ENCODE results near the gene SREK1IP1.

SREK1IP1 gene

DNA sequence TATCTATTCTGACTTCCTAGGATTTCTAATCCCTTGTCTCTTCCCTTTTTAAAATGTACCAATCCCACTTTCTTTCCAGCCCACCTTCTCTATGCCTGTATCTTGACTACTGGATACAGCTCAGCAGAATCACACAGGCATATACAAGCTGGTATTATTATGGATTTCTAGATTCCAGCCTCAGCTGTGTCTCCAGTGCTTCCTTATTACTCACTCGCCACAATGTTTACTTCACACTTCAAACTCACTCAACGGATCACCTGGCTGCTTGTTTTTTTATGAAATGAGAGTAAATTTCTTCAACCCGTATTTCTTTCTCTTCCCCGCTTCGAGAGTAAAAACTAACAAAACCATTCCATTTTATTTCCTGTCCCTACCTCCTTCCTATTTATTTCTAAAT lies 39.0 kb upstream of the SREK1IP1 start:
- TF ChIP-seq LEF1 (IDR thresholded peaks at IDR 0.05; ENCODE audit: borderline replicate concordance) (no peak), CTBP1 (IDR thresholded peaks at IDR 0.05; ENCODE audit: borderline replicate concordance) (no peak), ZNF384 (IDR thresholded peaks at IDR 0.05) (no peak), ELF4 (IDR thresholded peaks at IDR 0.05) (no peak), SUZ12 (IDR thresholded peaks at IDR 0.05) (no peak), L3MBTL2 (conservative IDR thresholded peaks at IDR 0.05) (no peak), FOXA1 (IDR thresholded peaks at IDR 0.05) (no peak), FOXK2 (IDR thresholded peaks at IDR 0.05) (no peak), SP1 (IDR thresholded peaks at IDR 0.05) (no peak), BHLHE40 (IDR thresholded peaks at IDR 0.05; ENCODE audit: borderline replicate concordance) (no peak), ARNT (IDR thresholded peaks at IDR 0.05) (no peak), HDGF (IDR thresholded peaks at IDR 0.05; ENCODE audit: borderline replicate concordance) (no peak), NFRKB (IDR thresholded peaks at IDR 0.05) (no peak)
- TF ChIP-seq, protein P1, sequence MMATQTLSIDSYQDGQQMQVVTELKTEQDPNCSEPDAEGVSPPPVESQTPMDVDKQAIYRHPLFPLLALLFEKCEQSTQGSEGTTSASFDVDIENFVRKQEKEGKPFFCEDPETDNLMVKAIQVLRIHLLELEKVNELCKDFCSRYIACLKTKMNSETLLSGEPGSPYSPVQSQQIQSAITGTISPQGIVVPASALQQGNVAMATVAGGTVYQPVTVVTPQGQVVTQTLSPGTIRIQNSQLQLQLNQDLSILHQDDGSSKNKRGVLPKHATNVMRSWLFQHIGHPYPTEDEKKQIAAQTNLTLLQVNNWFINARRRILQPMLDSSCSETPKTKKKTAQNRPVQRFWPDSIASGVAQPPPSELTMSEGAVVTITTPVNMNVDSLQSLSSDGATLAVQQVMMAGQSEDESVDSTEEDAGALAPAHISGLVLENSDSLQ (IDR thresholded peaks at IDR 0.05): no peak
- no peak for DNase-seq (ENCODE audit: extremely low spot score)
- CTCF ChIA-PET: no interaction called here
- POLR2A ChIA-PET: no interaction called here

GRCh38 chr5:64806537-64806936 lies 38.0 kb upstream of the SREK1IP1 start:
- TF ChIP-seq CTBP1 (IDR thresholded peaks at IDR 0.05; ENCODE audit: borderline replicate concordance): no peak
- TF ChIP-seq TARDBP (IDR thresholded peaks at IDR 0.05): no peak
- no peak for TF ChIP-seq BHLHE40 (IDR thresholded peaks at IDR 0.05; ENCODE audit: borderline replicate concordance)
- TF ChIP-seq SP1 (IDR thresholded peaks at IDR 0.05): no peak
- no peak for TF ChIP-seq FOXM1 (IDR thresholded peaks at IDR 0.05; ENCODE audit: borderline replicate concordance)
- no peak for TF ChIP-seq LEF1 (IDR thresholded peaks at IDR 0.05; ENCODE audit: borderline replicate concordance)
- no peak for TF ChIP-seq SUZ12 (IDR thresholded peaks at IDR 0.05)
- no peak for TF ChIP-seq ARNT (IDR thresholded peaks at IDR 0.05)
- TF ChIP-seq ZNF384 (IDR thresholded peaks at IDR 0.05): no peak
- TF ChIP-seq FOXK2 (IDR thresholded peaks at IDR 0.05): no peak
- no peak for TF ChIP-seq L3MBTL2 (conservative IDR thresholded peaks at IDR 0.05)
- no peak for TF ChIP-seq NFRKB (IDR thresholded peaks at IDR 0.05)
- no peak for TF ChIP-seq FOXA1 (IDR thresholded peaks at IDR 0.05)
- ChIA-PET CTCF (no interaction called here), POLR2A (no interaction called here)

GRCh38 chr5:64800926-64801325 lies 32.4 kb upstream of the SREK1IP1 start:
- ChIA-PET POLR2A (no interaction called here), CTCF (no interaction called here)
- no peak for TF ChIP-seq LEF1 (IDR thresholded peaks at IDR 0.05; ENCODE audit: borderline replicate concordance)
- TF ChIP-seq SUZ12 (IDR thresholded peaks at IDR 0.05): no peak
- no peak for DNase-seq (ENCODE audit: extremely low spot score)

More at GRCh38 chr5:64806537-64806936, 38.0 kb upstream of the SREK1IP1 start:
- no peak for DNase-seq (ENCODE audit: extremely low spot score)

DNA sequence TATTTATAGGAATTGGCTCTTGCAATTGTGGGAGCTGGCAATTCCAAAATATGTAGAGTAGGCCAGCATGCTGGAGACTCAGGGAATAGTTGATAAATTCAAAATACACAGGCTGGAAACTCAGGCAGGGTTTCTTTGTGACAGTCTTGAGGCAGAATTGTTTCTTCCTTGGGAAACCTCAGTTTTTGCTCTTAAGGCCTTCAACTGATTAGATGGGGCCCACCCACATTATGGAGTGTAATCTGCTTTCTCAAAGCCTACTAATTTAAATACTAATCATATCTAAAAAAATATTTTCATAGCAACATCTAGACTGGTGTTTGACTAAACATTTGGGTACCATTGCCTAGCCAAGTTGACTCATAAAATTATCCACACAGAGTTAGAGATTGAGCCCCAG lies 27.8 kb upstream of the SREK1IP1 start:
- CTCF ChIA-PET: no interaction called here

GRCh38 chr5:64794053-64794770 lies 25.7 kb upstream of the SREK1IP1 start:
- TF ChIP-seq BHLHE40 (IDR thresholded peaks at IDR 0.05; ENCODE audit: borderline replicate concordance) (no peak), L3MBTL2 (conservative IDR thresholded peaks at IDR 0.05) (no peak), LEF1 (IDR thresholded peaks at IDR 0.05; ENCODE audit: borderline replicate concordance) (no peak), FOXK2 (IDR thresholded peaks at IDR 0.05) (no peak), FOXA1 (IDR thresholded peaks at IDR 0.05) (no peak), TARDBP (IDR thresholded peaks at IDR 0.05) (no peak), ELF4 (IDR thresholded peaks at IDR 0.05) (no peak), NFRKB (IDR thresholded peaks at IDR 0.05) (no peak), HDGF (IDR thresholded peaks at IDR 0.05; ENCODE audit: borderline replicate concordance) (no peak), ZNF384 (IDR thresholded peaks at IDR 0.05) (no peak), ARNT (IDR thresholded peaks at IDR 0.05) (no peak), SP1 (IDR thresholded peaks at IDR 0.05) (no peak), FOXM1 (IDR thresholded peaks at IDR 0.05; ENCODE audit: borderline replicate concordance) (no peak), CTBP1 (IDR thresholded peaks at IDR 0.05; ENCODE audit: borderline replicate concordance) (no peak), SUZ12 (IDR thresholded peaks at IDR 0.05) (no peak)
- TF ChIP-seq, protein P1 (IDR thresholded peaks at IDR 0.05): no peak
- ChIA-PET POLR2A (interaction anchor here (0.7 kb wide), 1 partner anchor 104 kb away, joined by 4 read pairs; the partner anchor contains the start of gene SHISAL2B), CTCF (interaction anchor here (0.6 to 1.6 kb wide), 2 partner anchors 158 to 271 kb away, joined by 3 to 4 read pairs; no protein-coding TSS in a partner anchor)
- no peak for DNase-seq (ENCODE audit: extremely low spot score)

More for the DNA sequence above, 27.8 kb upstream of the SREK1IP1 start:
- TF ChIP-seq ARNT (IDR thresholded peaks at IDR 0.05) (no peak), HDGF (IDR thresholded peaks at IDR 0.05; ENCODE audit: borderline replicate concordance) (no peak)
- POLR2A ChIA-PET: no interaction called here
- no peak for DNase-seq (ENCODE audit: extremely low spot score)

GRCh38 chr5:64792469-64792868 lies 24.0 kb upstream of the SREK1IP1 start:
- DNase-seq (ENCODE audit: extremely low spot score): no peak
- CTCF ChIA-PET: no interaction called here
- TF ChIP-seq ARNT (IDR thresholded peaks at IDR 0.05): no peak
- TF ChIP-seq L3MBTL2 (conservative IDR thresholded peaks at IDR 0.05): no peak
- no peak for TF ChIP-seq FOXA1 (IDR thresholded peaks at IDR 0.05)
- TF ChIP-seq ELF4 (IDR thresholded peaks at IDR 0.05): no peak
- TF ChIP-seq NFRKB (IDR thresholded peaks at IDR 0.05): no peak
- no peak for TF ChIP-seq FOXM1 (IDR thresholded peaks at IDR 0.05; ENCODE audit: borderline replicate concordance)
- POLR2A ChIA-PET: no interaction called here

- no peak for DNase-seq (ENCODE audit: extremely low spot score)
- CTCF ChIA-PET: no interaction called here
These were observed 21.7 kb upstream of the SREK1IP1 start for GRCh38 chr5:64790210-64790609.

More at GRCh38 chr5:64790210-64790609, 21.7 kb upstream of the SREK1IP1 start:
- TF ChIP-seq ARNT (IDR thresholded peaks at IDR 0.05) (no peak), FOXA1 (IDR thresholded peaks at IDR 0.05) (no peak), HDGF (IDR thresholded peaks at IDR 0.05; ENCODE audit: borderline replicate concordance) (no peak), LEF1 (IDR thresholded peaks at IDR 0.05; ENCODE audit: borderline replicate concordance) (no peak), NFRKB (IDR thresholded peaks at IDR 0.05) (no peak), ZNF384 (IDR thresholded peaks at IDR 0.05) (no peak), ELF4 (IDR thresholded peaks at IDR 0.05) (no peak)
- TF ChIP-seq, protein P1 (IDR thresholded peaks at IDR 0.05): peak; percentile 37; the same call in 1 of the 2 replicates
- POLR2A ChIA-PET: no interaction called here

Measured in HEK293T (cell line).